A549 treated with AZD9567 at 1 μM for 4 hours (cell line): ENCODE data around the gene PHF24. TPM values are rescaled to one million over a fixed set of nuclear protein-coding genes. Genes with fewer than 3 reads are reported as not detected.

Experiments
- total RNA-seq: library from RNA; stranded (reverse); fragments of 200-300 nt; extraction: Qiagen RNA extraction; gene quantifications from 5 replicates; pipeline ENCODE4 v1.2.3, GENCODE V29; 2022; ENCODE audit not compliant: insufficient read depth

PHF24 gene
- 0.05 to 0.31 TPM (median 0.09 TPM) in 4 of 5 replicates, not detected in the other for total RNA-seq

GRCh38 chr9:34957492-34958410 is at the start of gene PHF24:
TSS of gene PHF24 (plus strand) at chr9:34958285. CDS start at chr9:34971299, 13,014 bp downstream.

GRCh38 chr9:34989003-34989945 is 31.2 kb downstream of the PHF24 start, which contains the start of gene DNAJB5:
TSS of gene DNAJB5 (plus strand) at chr9:34989745. CDS start at chr9:34990631, 886 bp downstream.

Other genes starting within 250 kb of the PHF24 start
- not detected in 5 replicates for gene CCL21, start 248.1 kb upstream of the PHF24 start, total RNA-seq
- gene DNAJB5, start 31.5 kb downstream of the PHF24 start, total RNA-seq, result 5.8 to 9.4 TPM (median 7.7 TPM) in 5 replicates
- 271 to 324 TPM (median 288 TPM) in 5 replicates for gene VCP, start 114.3 kb downstream of the PHF24 start, total RNA-seq
- 29.0 to 55.4 TPM (median 52.0 TPM) in 5 replicates for gene FANCG, start 121.7 kb downstream of the PHF24 start, total RNA-seq
- 41.4 to 51.7 TPM (median 50.0 TPM) in 5 replicates for gene PIGO, start 138.3 kb downstream of the PHF24 start, total RNA-seq
- 210 to 271 TPM (median 237 TPM) in 5 replicates for gene STOML2, start 144.8 kb downstream of the PHF24 start, total RNA-seq
- gene ATOSB, start 157.6 kb downstream of the PHF24 start, total RNA-seq, result 6.5 to 10.3 TPM (median 9.2 TPM) in 5 replicates
- gene UNC13B, start 203.7 kb downstream of the PHF24 start, total RNA-seq, result 10.1 to 16.6 TPM (median 10.3 TPM) in 5 replicates